HepG2 (cell line): ENCODE data around the gene AGAP3. TPM values are rescaled to one million over a fixed set of nuclear protein-coding genes. Genes with fewer than 3 reads are reported as not detected.

Source experiments
- ATAC-seq: fragments of 200-7000 bp; cut with Tn5 transposase; 3 replicates; pipeline ENCODE4 v1.9.1; 2020; ENCODE audit warnings: mild to moderate bottlenecking, moderate library complexity
- BruUV-seq: library from RNA; stranded (reverse); fragments of 400-500 nt; replicated peaks from 2 replicates; lab custom pipeline; 2021; lab: Mats Ljungman, UMichigan
- CTCF ChIA-PET: fragments of 300-600 bp; formaldehyde crosslinking; extraction: SDS; loops from one replicate; lab custom pipeline; 2021; ENCODE audit warnings: low total read pairs, inconsistent platforms, low intra/inter-chr PET ratio; lab: Yijun Ruan, JAX
- POLR2A ChIA-PET: fragments of 350-600 bp; sonication (Branson Sonifier 250); formaldehyde crosslinking; loops from one replicate; lab custom pipeline; 2020; ENCODE audit warnings: antibody characterized with exemption, inconsistent platforms; lab: Yijun Ruan, JAX
- DNase-seq: peaks from one replicate; pipeline ENCODE4 v3.0.0-alpha.2; 2015; ENCODE audit warnings: low spot score
- FAIRE-seq: peaks from 3 replicates; lab custom pipeline; 2011; peaks lifted over from hg19 to GRCh38; lab: Jason Lieb, UNC
- H2AFZ ChIP-seq: one replicate; pipeline ENCODE4 v1.6.1; 2011; ENCODE audit warnings: low read length, inconsistent platforms
- H3K27ac ChIP-seq: fragments of 300-600 bp; 3 replicates; pipeline ENCODE4 v1.8.0; 2011; ENCODE audit warnings: mixed run types, mild to moderate bottlenecking, mixed read lengths, low read length, inconsistent platforms; ENCODE audit not compliant: insufficient read depth; ENCODE audit errors: extremely low read length
- H3K27me3 ChIP-seq, 2 experiments: fragments of 200-600 bp in 1 of 2; 2 replicates in 1 of 2; 3 replicates in 1 of 2; pipeline versions ENCODE4 v1.6.0 to v1.8.0; 2011; ENCODE audit warnings: low read length in 2 of 2, mild to moderate bottlenecking in 2 of 2, moderate library complexity in 2 of 2, inconsistent platforms in 1 of 2; ENCODE audit not compliant: insufficient read depth in 2 of 2, control insufficient read depth in 1 of 2
- H3K36me3 ChIP-seq, 2 experiments: fragments of 200-600 bp in 1 of 2; replicated peaks in 1 of 2; 2 replicates in 1 of 2; 3 replicates in 1 of 2; pipeline versions ENCODE4 v1.5.1 to v1.8.0; 2011; ENCODE audit warnings: low read length in 2 of 2, inconsistent platforms in 1 of 2; ENCODE audit not compliant: insufficient read depth in 2 of 2, control insufficient read depth in 1 of 2
- H3K4me1 ChIP-seq: 2 replicates; pipeline ENCODE4 v1.5.1; 2012; ENCODE audit warnings: low read length, inconsistent platforms; ENCODE audit not compliant: insufficient read depth
- H3K4me2 ChIP-seq: 2 replicates; pipeline ENCODE4 v1.6.0; 2011; ENCODE audit warnings: low read depth, low read length, inconsistent platforms
- H3K4me3 ChIP-seq, 3 experiments: fragments of 200-600 bp in 1 of 3; sonication (generic), shearing (Covaris generic) in 1 of 3; replicated peaks in 1 of 3; 2 replicates each; pipeline ENCODE4 v1.5.1; 2011 to 2016; ENCODE audit warnings: low read length in 3 of 3, inconsistent platforms in 2 of 3, low read depth in 2 of 3, mild to moderate bottlenecking in 2 of 3, control low read depth in 1 of 3, mixed read lengths in 1 of 3; ENCODE audit not compliant: insufficient read depth in 1 of 3
- H3K79me2 ChIP-seq: one replicate; pipeline ENCODE4 v1.6.1; 2011; ENCODE audit warnings: low read length, inconsistent platforms; ENCODE audit not compliant: insufficient read depth
- H3K9ac ChIP-seq: 2 replicates; pipeline ENCODE4 v1.6.0; 2011; ENCODE audit warnings: mild to moderate bottlenecking, low read depth, low read length, inconsistent platforms; ENCODE audit not compliant: insufficient read depth
- H3K9me3 ChIP-seq: 2 replicates; pipeline ENCODE4 v1.5.1; 2012; ENCODE audit warnings: mild to moderate bottlenecking, low read length
- H4K20me1 ChIP-seq: 2 replicates; pipeline ENCODE4 v1.6.0; 2011; ENCODE audit warnings: inconsistent platforms, mild to moderate bottlenecking, low read length, moderate library complexity; ENCODE audit not compliant: insufficient read depth
- GLI4 ChIP-seq: sonication (generic); formaldehyde crosslinking; IDR thresholded peaks from 2 replicates; pipeline ENCODE4 v1.5.1; 2020; ENCODE audit warnings: missing genetic modification reagents, mild to moderate bottlenecking, moderate library complexity, borderline replicate concordance
- HDAC1 ChIP-seq: sonication (generic); formaldehyde crosslinking; IDR thresholded peaks from 2 replicates; pipeline ENCODE4 v1.5.1; 2020; ENCODE audit warnings: mild to moderate bottlenecking, missing genetic modification reagents
- KIAA2018 ChIP-seq: sonication (generic); formaldehyde crosslinking; IDR thresholded peaks from 2 replicates; pipeline ENCODE4 v1.5.0; 2020; ENCODE audit warnings: mild to moderate bottlenecking, missing genetic modification reagents, borderline replicate concordance
- RNF219 ChIP-seq: sonication (generic); formaldehyde crosslinking; IDR thresholded peaks from 2 replicates; pipeline ENCODE4 v1.5.0; 2020; ENCODE audit warnings: mild to moderate bottlenecking, missing genetic modification reagents
- SMC3 ChIP-seq: IDR thresholded peaks from 2 replicates; pipeline ENCODE4 v1.6.1; 2011; ENCODE audit warnings: low read length, improper control_type of control experiment
- TRAFD1 ChIP-seq: sonication (generic); formaldehyde crosslinking; IDR thresholded peaks from 2 replicates; pipeline ENCODE4 v1.5.1; 2020; ENCODE audit warnings: missing genetic modification reagents, mild to moderate bottlenecking, borderline replicate concordance
- ZBTB21 ChIP-seq: sonication (generic); formaldehyde crosslinking; IDR thresholded peaks from 2 replicates; pipeline ENCODE4 v1.4.0; 2020; ENCODE audit warnings: missing genetic modification reagents
- ZNF501 ChIP-seq: sonication (generic); formaldehyde crosslinking; IDR thresholded peaks from 2 replicates; pipeline ENCODE4 v1.5.1; 2020; ENCODE audit warnings: mild to moderate bottlenecking, moderate library complexity, missing genetic modification reagents
- ZNF703 ChIP-seq: sonication (generic); formaldehyde crosslinking; IDR thresholded peaks from 2 replicates; pipeline ENCODE4 v1.5.1; 2020; ENCODE audit warnings: missing genetic modification reagents, mild to moderate bottlenecking, moderate library complexity, borderline replicate concordance
- ZNF775 ChIP-seq: sonication (generic); formaldehyde crosslinking; IDR thresholded peaks from 2 replicates; pipeline ENCODE4 v1.4.0; 2020; ENCODE audit warnings: missing genetic modification reagents, mild to moderate bottlenecking, moderate library complexity, borderline replicate concordance
- ZNF879 ChIP-seq: sonication (generic); formaldehyde crosslinking; IDR thresholded peaks from 2 replicates; pipeline ENCODE4 v1.8.1; 2023; ENCODE audit warnings: missing genetic modification reagents
- WGBS: methylation state at CpG from one replicate; pipeline ENCODE4 v1.1.6; 2017; ENCODE audit warnings: low lambda C conversion rate; 5-methylcytosine and 5-hydroxymethylcytosine counted together
- in situ Hi-C: cut with HindIII; loops from 2 replicates; pipeline ENCODE4 v1.10.0; 2017; ENCODE audit warnings: low pct_unique_long_range_greater_than_20kb; ENCODE audit not compliant: extremely low pct_ligation_motif_present
- intact Hi-C: fragments of 100-400 bp; cut with micrococcal nuclease; formaldehyde crosslinking; loops from one replicate; pipeline ENCODE4 v1.10.0; 2022; ENCODE audit not compliant: unreplicated experiment
- polyA plus RNA-seq, 8 experiments: library from polyadenylated mRNA; depleted of rRNA in 3 of 8; stranded (reverse) in 7 of 8; unstranded in 1 of 8; fragments of >200 nt; fragmentation: Illumina TruSeq in 4 of 8; extraction: Trizol in 4 of 8; gene quantifications; 2 replicates each; pipeline versions ENCODE4 v1.2.1 to v1.2.3, GENCODE V29; 2011 to 2016; ENCODE audit warnings: low read depth in 4 of 8, missing spikeins in 1 of 8, mixed read lengths in 1 of 8; ENCODE audit not compliant: insufficient read depth in 1 of 8
- total RNA-seq, 5 experiments: library from RNA; depleted of rRNA; stranded (reverse); fragments of >200 nt; fragmentation: Illumina TruSeq; extraction: Trizol; gene quantifications; 2 replicates each; pipeline ENCODE4 v1.2.3, GENCODE V29; 2016; ENCODE audit warnings: low read depth in 1 of 5
- TF ChIP-seq, protein P1 (sequence below): sonication (generic); formaldehyde crosslinking; IDR thresholded peaks from 2 replicates; pipeline ENCODE4 v1.5.0; 2020; ENCODE audit warnings: missing genetic modification reagents, mild to moderate bottlenecking, borderline replicate concordance

AGAP3 gene
- total and polyA plus RNA-seq, 2 of the 13 experiments (the other 11 are each of a cell fraction or from before 2014, with no cell fraction given): 31.3 to 61.4 TPM

- ChIA-PET CTCF (no interaction called here), POLR2A (no interaction called here)
- WGBS: 25% methylated on average over 8 of the region's 9 CpGs
- BruUV-seq: no TSS peak
- H2AFZ ChIP-seq: no peak overlapping the region
- no peaks in the 10 kb centered on the region for H3K9me3 ChIP-seq
- in situ Hi-C loops: no loop called here
- H3K4me1 ChIP-seq: no peaks in the 10 kb centered on the region
- no peak overlapping the region for H3K4me2 ChIP-seq
- H3K27ac ChIP-seq: no peak overlapping the region
- intact Hi-C loops: loop anchor here (10.0 kb wide), 1 partner anchor 127 kb away; no protein-coding TSS in a partner anchor
- no peaks in the 10 kb centered on the region for H3K36me3 ChIP-seq
- H3K9ac ChIP-seq: no peak overlapping the region
- no peaks in the 10 kb centered on the region for H3K79me2 ChIP-seq
- H4K20me1 ChIP-seq: no peaks in the 10 kb centered on the region
- no peak for DNase-seq
- no peak for ATAC-seq
- no peak for FAIRE-seq
- H3K27me3 ChIP-seq: peaks cover 2 to 58% of the 10 kb centered on the region in 2 experiments; a peak in 3 of 5 replicates
- no peak overlapping the region for H3K4me3 ChIP-seq
- TF ChIP-seq ZNF501 (CRISPR knock-in tag) (no peak), HDAC1 (CRISPR knock-in tag) (no peak), GLI4 (CRISPR knock-in tag) (no peak), TRAFD1 (no peak), ZBTB21 (no peak), ZNF775 (no peak), ZNF879 (CRISPR knock-in tag) (no peak), ZNF703 (CRISPR knock-in tag) (no peak), RNF219 (CRISPR knock-in tag) (no peak), KIAA2018 (CRISPR knock-in tag) (no peak), SMC3 (no peak)
- TF ChIP-seq, protein P1, sequence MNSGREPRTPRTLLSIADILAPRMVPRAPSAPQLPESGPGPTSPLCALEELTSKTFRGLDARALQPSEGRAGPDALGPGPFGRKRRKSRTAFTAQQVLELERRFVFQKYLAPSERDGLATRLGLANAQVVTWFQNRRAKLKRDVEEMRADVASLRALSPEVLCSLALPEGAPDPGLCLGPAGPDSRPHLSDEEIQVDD: no peak
Measured at GRCh38 chr7:151178236-151178635, 92.0 kb downstream of the AGAP3 start.
